B cell (primary cell): ENCODE data around the gene PC. TPM values are rescaled to one million over a fixed set of nuclear protein-coding genes. Genes with fewer than 3 reads are reported as not detected.

Source experiments
- ATAC-seq: fragments of 200-7000 bp; cut with Tn5 transposase; one replicate; pipeline ENCODE4 v1.10.0; 2021; ENCODE audit warnings: low read depth, mild to moderate bottlenecking, moderate number of reproducible peaks, moderate library complexity
- CTCF ChIA-PET: fragments of 350-600 bp; sonication (Branson Sonifier 250); formaldehyde crosslinking; loops from one replicate; lab custom pipeline; 2021; ENCODE audit warnings: antibody characterized with exemption, inconsistent platforms; lab: Charles Lee
- POLR2A ChIA-PET: fragments of 350-600 bp; sonication (Branson Sonifier 250); formaldehyde crosslinking; loops from one replicate; lab custom pipeline; 2021; ENCODE audit warnings: antibody characterized with exemption; lab: Charles Lee
- DNase-seq: peaks from one replicate; pipeline ENCODE4 v3.0.0; 2013
- H2AFZ ChIP-seq: 2 replicates; pipeline ENCODE4 v1.6.1; 2012; ENCODE audit warnings: mild to moderate bottlenecking, low read depth, low read length; ENCODE audit not compliant: insufficient read depth, poor library complexity, severe bottlenecking
- H3K27ac ChIP-seq, 2 donors: 1 replicate in 1 of 2; 2 replicates in 1 of 2; pipeline ENCODE4 v1.5.1; 2012 to 2013; ENCODE audit warnings: low read length in 2 of 2, mild to moderate bottlenecking in 2 of 2, moderate library complexity in 1 of 2
- H3K27me3 ChIP-seq, 4 experiments: fragments of 200-600 bp in 1 of 4; sonication (generic) in 1 of 4; replicated peaks in 1 of 4; 1 replicate in 2 of 4; 2 replicates in 2 of 4; pipeline versions ENCODE4 v1.6.1 to v1.7.0; 2013 to 2016; ENCODE audit warnings: low read length in 3 of 4, mild to moderate bottlenecking in 2 of 4, mixed read lengths in 1 of 4, moderate library complexity in 1 of 4; ENCODE audit not compliant: insufficient read depth in 4 of 4, control insufficient read depth in 3 of 4; ENCODE audit errors: control extremely low read depth in 1 of 4
- H3K36me3 ChIP-seq, 2 experiments: replicated peaks in 1 of 2; 1 replicate in 1 of 2; 2 replicates in 1 of 2; pipeline versions ENCODE4 v1.6.1 to v1.7.1; 2013; ENCODE audit warnings: low read length in 1 of 2; ENCODE audit not compliant: insufficient read depth in 2 of 2, control insufficient read depth in 1 of 2; ENCODE audit errors: control extremely low read depth in 1 of 2, extremely low read depth in 1 of 2
- H3K4me1 ChIP-seq, 2 donors: fragments of 200-600 bp in 1 of 2; sonication (generic) in 1 of 2; 1 replicate in 1 of 2; 2 replicates in 1 of 2; pipeline versions ENCODE4 v1.5.1 to v1.6.1; 2013 to 2017; ENCODE audit warnings: low read length in 2 of 2; ENCODE audit not compliant: control insufficient read depth in 2 of 2, insufficient read depth in 2 of 2
- H3K4me2 ChIP-seq: replicated peaks from 2 replicates; pipeline ENCODE3; 2012; ENCODE audit warnings: mild to moderate bottlenecking, low read depth, low read length; ENCODE audit not compliant: poor library complexity, severe bottlenecking
- H3K4me3 ChIP-seq, 5 experiments: fragments of 200-600 bp in 1 of 5; sonication (generic) in 1 of 5; 1 replicate in 3 of 5; 2 replicates in 2 of 5; pipeline versions ENCODE4 v1.5.1 to v1.7.0; 2011 to 2016; ENCODE audit warnings: low read length in 4 of 5, mild to moderate bottlenecking in 4 of 5, low read depth in 2 of 5, control low read depth in 1 of 5, moderate library complexity in 1 of 5; ENCODE audit not compliant: insufficient read depth in 1 of 5; ENCODE audit errors: control extremely low read depth in 1 of 5, extremely low read depth in 1 of 5
- H3K79me2 ChIP-seq: fragments of 200-600 bp; sonication (generic); one replicate; pipeline ENCODE4 v1.6.0; 2016; ENCODE audit warnings: low read length; ENCODE audit not compliant: control insufficient read depth, insufficient read depth
- H3K9ac ChIP-seq: fragments of 200-600 bp; sonication (generic); 2 replicates; pipeline ENCODE4 v1.6.1; 2017; ENCODE audit warnings: mild to moderate bottlenecking, low read length, moderate library complexity
- H3K9me3 ChIP-seq, 3 donors: one replicate each; pipeline versions ENCODE4 v1.6.1 to v1.7.1; 2013; ENCODE audit warnings: low read length in 2 of 3; ENCODE audit not compliant: control insufficient read depth in 2 of 3, insufficient read depth in 1 of 3; ENCODE audit errors: control extremely low read depth in 1 of 3
- H4K20me1 ChIP-seq: 2 replicates; pipeline ENCODE4 v1.6.0; 2012; ENCODE audit warnings: mild to moderate bottlenecking, low read length; ENCODE audit not compliant: insufficient read depth, control insufficient read depth, poor library complexity, severe bottlenecking
- H3K27ac Mint-ChIP-seq: one replicate; pipeline ENCODE4 v1.8.0; 2021; ENCODE audit warnings: mixed read lengths
- H3K27me3 Mint-ChIP-seq: one replicate; pipeline ENCODE4 v1.8.0; 2021; ENCODE audit warnings: mixed read lengths
- H3K4me1 Mint-ChIP-seq: one replicate; pipeline ENCODE4 v1.8.0; 2021; ENCODE audit warnings: mixed read lengths
- H3K4me3 Mint-ChIP-seq: one replicate; pipeline ENCODE4 v1.8.0; 2021; ENCODE audit warnings: mixed read lengths
- H3K9me3 Mint-ChIP-seq: one replicate; pipeline ENCODE4 v1.8.0; 2022; ENCODE audit warnings: mixed read lengths; ENCODE audit not compliant: insufficient read depth
- EZH2 ChIP-seq: IDR thresholded peaks from 2 replicates; pipeline ENCODE4 v1.6.1; 2012; ENCODE audit warnings: borderline replicate concordance, low read depth, mild to moderate bottlenecking, moderate library complexity, low read length; ENCODE audit not compliant: insufficient read depth, poor library complexity, severe bottlenecking
- WGBS: methylation state at CpG from one replicate; pipeline ENCODE4 v1.1.5; 2013; ENCODE audit warnings: missing lambda C conversion rate; ENCODE audit not compliant: insufficient coverage; 5-methylcytosine and 5-hydroxymethylcytosine counted together
- intact Hi-C: fragments of 100-400 bp; cut with micrococcal nuclease; formaldehyde crosslinking; loops from one replicate; pipeline ENCODE4 v1.10.0; 2022
- polyA plus RNA-seq: library from polyadenylated mRNA; depleted of rRNA; stranded (reverse); fragments of >200 nt; gene quantifications from 2 replicates; pipeline ENCODE4 v1.2.3, GENCODE V29; 2012
- total RNA-seq, 2 donors: library from RNA; stranded (reverse); fragments of 120-200 nt in 1 of 2; gene quantifications; 1 replicate in 1 of 2; 2 replicates in 1 of 2; pipeline versions ENCODE4 v1.2.3 to v1.2.4, GENCODE V29; 2013 to 2022
- TF ChIP-seq, protein P1 (sequence below): fragments of 200-600 bp; IDR thresholded peaks from one replicate; pipeline ENCODE4 v1.8.0; 2022; ENCODE audit warnings: antibody characterized with exemption, mild to moderate bottlenecking

PC gene
- total and polyA plus RNA-seq, 2 donors (not counting 1 experiment from before 2014, with no cell fraction given), result 1.5 to 4.4 TPM

DNA sequence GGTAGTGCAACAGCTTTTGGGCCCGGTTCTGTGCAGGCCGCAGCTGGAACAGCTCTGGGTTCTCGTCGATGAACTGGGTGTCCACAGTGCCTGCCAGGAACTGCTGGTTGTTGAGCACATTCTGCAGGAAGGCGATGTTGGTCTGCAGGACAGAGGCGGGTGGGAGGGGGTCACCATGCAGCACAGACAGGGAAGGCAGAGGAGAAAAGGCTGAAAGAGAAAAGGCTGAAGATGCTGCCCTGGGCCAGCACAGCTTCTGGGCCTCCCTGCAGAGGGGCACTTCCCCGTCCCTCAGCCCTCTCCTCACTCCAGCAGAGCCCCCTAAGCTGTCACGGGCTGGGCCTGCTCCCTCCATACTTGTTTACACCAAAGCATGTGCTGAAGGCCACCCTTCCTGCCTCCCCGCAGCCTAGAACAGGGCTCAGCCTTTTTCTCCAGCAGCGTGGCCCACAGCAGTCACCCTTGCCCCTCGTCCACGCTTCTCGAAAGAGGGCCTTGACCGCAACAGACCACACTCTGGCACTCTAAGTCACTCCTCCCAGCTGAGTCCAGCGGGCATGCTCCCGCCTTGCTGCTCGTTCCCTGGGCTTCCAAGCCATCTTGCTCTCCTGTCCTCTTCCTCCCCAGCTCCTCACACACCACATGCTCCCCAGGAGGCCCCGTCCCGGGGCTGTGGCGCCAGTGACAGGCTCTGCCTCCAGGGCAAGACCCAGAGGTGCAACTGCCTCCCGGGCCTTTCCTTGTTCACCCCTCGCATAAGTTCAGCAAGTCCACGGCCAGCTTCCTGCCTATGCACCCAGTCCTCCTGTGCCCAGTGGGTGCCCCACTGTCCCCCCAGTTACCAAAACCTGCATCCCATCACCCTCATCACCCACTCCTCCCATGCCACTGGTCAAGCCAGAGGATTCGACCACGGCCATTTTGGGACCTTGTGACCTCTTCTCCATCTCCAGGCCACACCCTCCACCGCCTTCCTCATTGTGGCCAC is 104.6 kb downstream of the PC start:
- Mint-ChIP-seq H3K9me3 (no peaks in the 10 kb centered on the region), H3K4me1 (peaks cover 14% of the 10 kb centered on the region), H3K27me3 (no peaks in the 10 kb centered on the region), H3K27ac (peak overlapping the region; percentile 26), H3K4me3 (peak overlapping the region; percentile 3)
- ChIA-PET CTCF (no interaction called here), POLR2A (interaction anchor here (0.7 kb wide), 1 partner anchor 387 kb away, joined by 3 read pairs; no protein-coding TSS in a partner anchor)
- Histone ChIP-seq H3K4me1 (peaks cover 5 to 20% of the 10 kb centered on the region in 2 donors), H3K79me2 (no peaks in the 10 kb centered on the region), H3K27me3 (no peaks in the 10 kb centered on the region), H3K4me3 (no peak overlapping the region), H3K36me3 (no peaks in the 10 kb centered on the region), H4K20me1 (no peaks in the 10 kb centered on the region), H3K9ac (no peak overlapping the region), H3K9me3 (no peaks in the 10 kb centered on the region), H2AFZ (no peak overlapping the region), H3K27ac (no peak overlapping the region), H3K4me2 (no peak overlapping the region)
- no peak for ATAC-seq
- TF ChIP-seq, protein P1, sequence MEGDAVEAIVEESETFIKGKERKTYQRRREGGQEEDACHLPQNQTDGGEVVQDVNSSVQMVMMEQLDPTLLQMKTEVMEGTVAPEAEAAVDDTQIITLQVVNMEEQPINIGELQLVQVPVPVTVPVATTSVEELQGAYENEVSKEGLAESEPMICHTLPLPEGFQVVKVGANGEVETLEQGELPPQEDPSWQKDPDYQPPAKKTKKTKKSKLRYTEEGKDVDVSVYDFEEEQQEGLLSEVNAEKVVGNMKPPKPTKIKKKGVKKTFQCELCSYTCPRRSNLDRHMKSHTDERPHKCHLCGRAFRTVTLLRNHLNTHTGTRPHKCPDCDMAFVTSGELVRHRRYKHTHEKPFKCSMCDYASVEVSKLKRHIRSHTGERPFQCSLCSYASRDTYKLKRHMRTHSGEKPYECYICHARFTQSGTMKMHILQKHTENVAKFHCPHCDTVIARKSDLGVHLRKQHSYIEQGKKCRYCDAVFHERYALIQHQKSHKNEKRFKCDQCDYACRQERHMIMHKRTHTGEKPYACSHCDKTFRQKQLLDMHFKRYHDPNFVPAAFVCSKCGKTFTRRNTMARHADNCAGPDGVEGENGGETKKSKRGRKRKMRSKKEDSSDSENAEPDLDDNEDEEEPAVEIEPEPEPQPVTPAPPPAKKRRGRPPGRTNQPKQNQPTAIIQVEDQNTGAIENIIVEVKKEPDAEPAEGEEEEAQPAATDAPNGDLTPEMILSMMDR, result no peak
- no peak for TF ChIP-seq EZH2
- no peak for DNase-seq
- intact Hi-C loops, result no loop called here
- 93% methylated on average over 24 of the region's 26 CpGs for WGBS
